Esophagus squamous epithelium (tissue), 5 donors: Measurements from ENCODE around the gene EEIG2. TPM values are rescaled to one million over a fixed set of nuclear protein-coding genes. Genes with fewer than 3 reads are reported as not detected.

Experiments
- DNase-seq: peaks from one replicate; lab custom pipeline; 2025; lab: John Stamatoyannopoulos, UW
- H3K27ac ChIP-seq, 4 donors: fragments of 200-600 bp; sonication (generic); one replicate each; pipeline ENCODE4 v1.5.1; 2016 to 2019; ENCODE audit warnings: mild to moderate bottlenecking in 1 of 4
- H3K27me3 ChIP-seq, 4 donors: fragments of 200-600 bp; sonication (generic); 1 replicate in 3 of 4; 2 replicates in 1 of 4; pipeline versions ENCODE4 v1.5.1 to v1.6.0; 2017 to 2021; ENCODE audit warnings: antibody characterized with exemption in 1 of 4
- H3K36me3 ChIP-seq, 3 donors: fragments of 200-600 bp; sonication (generic); one replicate each; pipeline ENCODE4 v1.5.1; 2016 to 2019
- H3K4me1 ChIP-seq, 3 donors: fragments of 200-600 bp; sonication (generic); one replicate each; pipeline ENCODE4 v1.5.1; 2017 to 2019
- H3K4me3 ChIP-seq, 4 donors: fragments of 200-600 bp; sonication (generic); 1 replicate in 3 of 4; 2 replicates in 1 of 4; pipeline ENCODE4 v1.5.1; 2016 to 2019; ENCODE audit warnings: mild to moderate bottlenecking in 2 of 4, moderate library complexity in 1 of 4
- H3K9me3 ChIP-seq, 3 donors: fragments of 200-600 bp; sonication (generic); one replicate each; pipeline ENCODE4 v1.5.1; 2016 to 2019
- CTCF ChIP-seq, 6 experiments: fragments of 450-650 bp in 4 of 6; fragments of 200-600 bp in 2 of 6; sonication (generic) in 2 of 6; IDR thresholded peaks; one replicate each; pipeline ENCODE4 v1.5.1; 2016 to 2019; ENCODE audit warnings: antibody characterized with exemption in 6 of 6, mild to moderate bottlenecking in 4 of 6, moderate library complexity in 4 of 6
- POLR2A ChIP-seq, 4 donors: fragments of 450-650 bp; IDR thresholded peaks; one replicate each; pipeline ENCODE4 v1.6.1; 2017; ENCODE audit warnings: antibody characterized with exemption in 4 of 4, mild to moderate bottlenecking in 4 of 4, moderate library complexity in 3 of 4
- WGBS, 2 donors: methylation state at CpG; one replicate each; pipeline ENCODE4 v1.1.5; 2018; 5-methylcytosine and 5-hydroxymethylcytosine counted together
- intact Hi-C: fragments of 100-400 bp; cut with DNase I; formaldehyde crosslinking; loops from one replicate; pipeline ENCODE4 v1.15.0; 2022
- total RNA-seq, 4 donors: library from RNA; depleted of rRNA; stranded (reverse); fragments of >200 nt; gene quantifications; one replicate each; pipeline ENCODE4 v1.1.0, GENCODE V29; 2016
- donor health status: DM: yes; HTN: yes; CAD: no.

EEIG2 gene
- total RNA-seq, 4 donors from 2014 or later, result 3.9 to 9.7 (median 5.7) TPM

- no peak overlapping the region for H3K4me3 ChIP-seq
- TF ChIP-seq POLR2A (IDR thresholded peaks at IDR 0.05) (no peak), CTCF (IDR thresholded peaks at IDR 0.05) (no peak)
- peaks cover 0 to 28% (median 0%) of the 10 kb centered on the region in 3 donors for H3K36me3 ChIP-seq
- H3K4me1 ChIP-seq, result peaks cover 0 to 43% (median 0%) of the 10 kb centered on the region in 3 donors
- no peaks in the 10 kb centered on the region for H3K27me3 ChIP-seq
- no peak overlapping the region for H3K27ac ChIP-seq
- intact Hi-C loops, result no loop called here
- H3K9me3 ChIP-seq, result no peaks in the 10 kb centered on the region
- no peak for DNase-seq
These were observed 46.6 kb downstream of the EEIG2 start for GRCh38 chr1:108606478-108606877.

- intact Hi-C loops, result no loop called here
- Histone ChIP-seq H3K27ac (no peak overlapping the region), H3K36me3 (peaks cover 0 to 32% (median 0%) of the 10 kb centered on the region in 3 donors), H3K9me3 (no peaks in the 10 kb centered on the region), H3K27me3 (no peaks in the 10 kb centered on the region), H3K4me3 (no peak overlapping the region), H3K4me1 (peaks cover 0 to 47% (median 0%) of the 10 kb centered on the region in 3 donors)
- WGBS, 2 donors, result 66 to 71% methylated on average over 11 of the region's 11 CpGs
- DNase-seq, result no peak
- TF ChIP-seq POLR2A (IDR thresholded peaks at IDR 0.05) (no peak), CTCF (IDR thresholded peaks at IDR 0.05) (no peak)
These were observed 49.7 kb downstream of the EEIG2 start for GRCh38 chr1:108609483-108610049.

Other genes with a start within 250 kb of the EEIG2 start
- gene NBPF6, start 109.8 kb upstream of the EEIG2 start, total RNA-seq, result not detected
- 1 to 10 TPM in 3 of 4 donors, under 1 TPM in 1; 0.80 to 4.6 (median 2.0) TPM for gene HENMT1, start 101.0 kb downstream of the EEIG2 start, total RNA-seq
- 10 to 100 TPM; 14.4 to 38.1 (median 27.2) TPM for gene PRPF38B, start 132.2 kb downstream of the EEIG2 start, total RNA-seq
- not detected for gene FNDC7, start 152.8 kb downstream of the EEIG2 start, total RNA-seq
- gene STXBP3, start 186.6 kb downstream of the EEIG2 start, total RNA-seq, result 10 to 100 TPM; 31.3 to 79.9 (median 45.3) TPM